K562 treated with DMSO at 1 percent for 48 hours (cell line): ENCODE data around the gene UEVLD. TPM values are rescaled to one million over a fixed set of nuclear protein-coding genes. Genes with fewer than 3 reads are reported as not detected.

ENCODE experiments used
- total RNA-seq: library from RNA; unstranded; fragments of 300-600 nt; gene quantifications from 2 replicates; pipeline ENCODE4 v1.2.3, GENCODE V29; 2022; ENCODE audit warnings: low replicate concordance; ENCODE audit errors: extremely low read depth

Gene UEVLD
- not detected in 2 replicates for total RNA-seq

DNA sequence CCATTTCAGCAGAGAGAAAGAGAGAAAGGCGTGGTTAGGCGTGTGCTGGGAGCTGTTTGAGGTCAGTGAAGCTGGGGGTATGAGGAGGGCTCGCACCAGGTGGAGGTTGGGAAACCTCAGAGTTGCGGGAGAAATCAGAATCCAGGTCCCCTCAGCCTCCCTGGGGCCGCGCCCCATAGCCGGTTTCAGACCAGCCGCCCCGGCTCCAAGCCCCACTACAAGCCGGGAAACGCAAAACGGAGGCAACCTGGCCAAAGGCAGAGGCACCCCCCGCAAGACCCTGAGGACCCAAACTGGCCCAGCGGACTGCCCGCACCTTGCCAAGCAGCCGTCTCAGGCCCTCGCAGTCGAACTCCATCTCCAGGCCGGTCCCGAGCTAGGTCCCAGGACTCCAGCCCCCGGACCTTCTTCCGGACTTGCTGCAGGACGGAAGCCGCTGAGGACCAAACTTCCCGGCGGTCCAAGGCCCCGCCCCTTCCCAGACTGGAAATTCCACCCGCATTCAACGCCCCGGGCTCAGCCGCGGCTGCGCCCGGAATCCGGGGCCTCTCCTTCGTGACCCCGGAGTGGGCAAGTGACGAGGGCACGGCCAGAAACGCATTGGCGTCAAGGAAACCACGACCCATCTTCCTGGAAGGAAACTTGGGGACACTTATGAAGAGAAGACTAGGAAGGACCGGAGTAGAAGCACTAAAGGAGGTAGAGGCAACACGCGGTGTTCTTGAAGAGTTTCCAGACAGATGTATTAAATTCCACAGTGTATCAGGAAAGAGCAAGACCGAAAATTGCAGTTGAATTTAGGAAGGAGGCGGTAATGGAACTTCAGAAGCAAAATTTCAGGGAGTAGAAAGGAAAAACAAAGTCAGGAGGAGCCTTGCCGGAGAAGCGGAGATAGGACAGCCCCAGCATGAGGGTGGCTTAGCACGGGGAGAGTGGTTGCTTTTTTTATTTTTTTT lies at the start of gene UEVLD:
Gene UEVLD, minus strand, starts transcription at position 438 of the 956 bp plus-strand sequence. Its CDS starts 80 bp downstream, at position 358.

DNA sequence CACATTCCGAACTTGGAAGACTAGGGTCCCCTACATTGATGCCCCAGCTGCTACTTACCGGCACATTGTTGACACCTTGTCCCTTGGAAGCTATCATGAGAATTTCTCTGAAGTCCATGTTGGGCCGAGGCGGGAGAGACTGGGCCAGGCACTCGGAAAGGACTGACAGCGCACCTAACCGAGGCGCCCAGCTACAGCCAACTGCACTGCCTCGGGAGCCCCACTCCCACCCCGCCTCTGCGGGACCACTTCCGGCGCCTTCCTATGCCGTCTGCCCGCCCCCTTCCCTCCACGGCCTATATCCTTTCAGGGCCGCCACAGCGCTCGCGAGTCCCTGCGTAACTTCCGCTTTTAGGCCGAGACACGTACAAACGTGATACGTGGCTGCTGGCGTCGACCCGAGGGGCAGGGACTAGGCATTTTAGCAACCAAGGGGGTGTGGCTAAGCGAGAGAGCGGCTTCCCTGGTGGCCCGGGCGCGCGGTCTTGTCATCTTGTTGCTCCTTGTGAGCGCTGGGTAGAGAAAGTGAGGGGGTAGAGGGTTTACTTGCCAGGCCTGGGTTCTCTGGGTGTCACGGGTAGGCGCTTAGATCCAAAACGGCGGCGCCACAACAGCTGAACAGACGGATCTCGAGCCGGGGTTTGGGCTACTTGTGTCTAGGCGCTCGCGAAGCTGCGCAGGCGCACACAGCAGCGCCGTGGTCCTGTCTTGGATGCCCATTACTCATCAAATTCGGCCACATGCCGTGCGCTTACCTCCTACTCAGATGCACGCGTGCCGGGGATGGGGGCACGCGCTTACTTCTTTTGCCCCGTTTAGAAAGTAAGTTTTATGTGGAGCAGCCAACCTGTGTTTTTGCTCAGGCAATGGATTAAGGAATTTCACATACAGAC lies 45.9 kb upstream of the UEVLD start, which contains the start of gene SPTY2D1:
Gene SPTY2D1, minus strand, starts transcription at position 203 of the 893 bp plus-strand sequence. Its CDS starts 85 bp downstream, at position 118.

GRCh38 chr11:18599739-18600230 lies 11.3 kb upstream of the UEVLD start, which contains the start of gene MISFA:
Gene MISFA (plus strand): TSS chr11:18599789. CDS start chr11:18599929, 140 bp downstream.

DNA sequence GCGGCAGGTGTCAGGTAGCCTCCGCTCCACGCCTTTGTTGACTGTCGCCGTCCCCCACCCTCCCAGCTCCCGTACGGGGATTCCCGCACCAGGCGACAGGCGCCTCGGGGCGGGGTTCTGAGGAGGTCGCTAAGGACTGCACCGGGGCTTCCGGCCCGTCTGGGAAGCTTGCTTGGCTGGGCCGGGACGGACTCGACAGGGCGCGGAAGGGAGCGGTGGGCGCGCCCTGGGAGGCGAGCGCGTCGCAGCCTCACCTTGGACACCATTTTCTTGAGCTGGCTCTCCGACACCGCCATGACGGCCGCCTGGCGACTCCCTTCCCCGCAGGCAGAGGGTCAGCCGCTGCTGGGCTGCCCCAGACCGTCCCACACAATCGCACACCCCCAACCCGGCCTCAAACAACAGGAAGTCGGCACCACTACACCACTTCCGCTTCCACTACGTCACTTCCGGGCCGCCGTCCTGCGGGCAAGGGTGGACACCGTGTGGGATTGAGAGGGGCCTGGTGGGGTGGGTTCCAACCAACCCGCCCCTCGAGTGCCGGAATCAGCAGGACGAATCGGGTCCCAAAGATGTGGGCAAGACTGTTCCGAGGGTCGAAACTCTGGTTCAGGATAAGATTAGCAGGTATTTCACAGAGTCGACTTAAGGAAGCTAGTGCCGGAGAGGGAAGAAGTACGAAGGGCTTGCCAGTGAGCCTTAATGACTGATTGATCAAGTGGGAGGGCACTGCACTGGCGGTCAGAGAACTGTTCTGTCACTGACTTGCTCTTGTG lies 61.8 kb downstream of the UEVLD start, which contains the start of gene TSG101:
Gene TSG101, minus strand, starts transcription at position 422 of the 776 bp plus-strand sequence. Its CDS starts 126 bp downstream, at position 296.

Other genes with a start within 250 kb of the UEVLD start
- gene LDHA, start 194.2 kb downstream of the UEVLD start, total RNA-seq = 828 TPM in 1 of 2 replicates, not detected in the other
- not detected in 2 replicates for gene LDHC, start 176.4 kb downstream of the UEVLD start, total RNA-seq
- not detected in 2 replicates for gene LDHAL6A, start 132.9 kb downstream of the UEVLD start, total RNA-seq
- not detected in 2 replicates for gene TSG101, start 61.8 kb downstream of the UEVLD start, total RNA-seq
- gene MISFA, start 11.1 kb upstream of the UEVLD start, total RNA-seq = not detected in 2 replicates
- gene SPTY2D1, start 45.6 kb upstream of the UEVLD start, total RNA-seq = not detected in 2 replicates
- gene TMEM86A, start 110.0 kb upstream of the UEVLD start, total RNA-seq = not detected in 2 replicates
- gene IGSF22, start 137.5 kb upstream of the UEVLD start, total RNA-seq = not detected in 2 replicates
- not detected in 2 replicates for gene PTPN5, start 203.1 kb upstream of the UEVLD start, total RNA-seq